HG02588 (cell line): Measurements from ENCODE around the gene CDH12.
"Not testable (repeated sequence)": the region's sequence is repeated elsewhere in the genome, so short reads cannot be mapped to it uniquely, and the experiment has no call there.

Source experiments
- ATAC-seq: cut with Tn5 transposase; IDR thresholded peaks from one replicate; pipeline ENCODE4 v1.9.1; 2021; ENCODE audit warnings: mild to moderate bottlenecking, moderate library complexity; ENCODE audit not compliant: unreplicated experiment

CDH12 gene

DNA sequence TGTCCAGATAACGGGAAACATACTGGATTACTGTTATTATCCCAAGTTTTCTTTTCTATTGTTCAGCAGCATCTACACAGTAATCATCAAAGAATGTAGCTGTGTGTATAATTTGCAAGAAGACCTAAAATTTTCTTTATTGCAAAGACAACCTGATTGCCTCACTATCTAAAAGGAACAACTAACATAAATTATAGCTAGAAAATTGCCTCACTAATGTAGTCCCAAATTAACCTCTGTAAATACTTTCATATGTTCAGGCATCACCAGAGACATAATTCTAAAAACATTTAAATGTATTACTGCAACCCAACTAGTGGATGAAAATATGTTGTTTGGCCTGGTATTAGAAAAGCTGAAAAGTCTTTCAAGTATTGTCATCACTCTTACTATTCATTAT is 275.4 kb downstream of the CDH12 start:
- no peak for ATAC-seq

DNA sequence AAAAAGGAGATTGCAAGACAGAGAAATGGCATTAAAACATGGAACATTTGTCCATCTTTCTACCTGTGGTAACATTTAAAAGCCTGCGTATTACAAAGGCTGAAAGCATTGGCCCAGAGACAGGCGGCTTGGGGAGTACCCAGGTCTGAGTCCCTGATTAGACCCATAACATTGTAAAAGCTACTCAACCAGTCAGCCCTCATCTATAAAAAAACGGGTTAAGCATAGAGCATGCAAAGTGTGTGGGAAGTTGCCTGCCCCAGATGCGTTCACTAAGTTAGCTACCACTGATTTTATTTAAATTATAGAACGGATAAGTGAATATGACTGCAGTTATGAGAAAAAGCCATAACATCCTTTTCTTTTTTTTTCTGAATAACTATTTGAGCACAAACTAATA is 276.1 kb downstream of the CDH12 start:
- ATAC-seq: no peak

DNA sequence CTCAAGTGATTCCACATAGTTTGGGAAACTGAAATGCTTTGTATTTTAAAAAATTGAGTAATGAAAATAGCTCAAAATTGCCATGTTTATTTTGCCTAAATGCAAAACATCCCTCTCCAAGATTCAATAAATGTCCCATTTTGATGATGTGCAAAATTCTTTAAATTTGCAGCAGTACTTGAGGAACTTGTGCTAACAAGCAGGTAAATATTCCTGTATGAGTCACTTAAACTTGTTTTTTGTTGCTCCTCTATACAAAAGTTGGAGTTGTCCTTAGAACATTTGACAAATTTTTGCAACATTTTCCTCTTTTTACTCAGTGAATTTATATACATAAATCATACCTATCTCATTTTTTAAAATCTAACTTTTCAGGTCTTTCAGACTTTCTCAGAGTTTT is 280.2 kb downstream of the CDH12 start:
- no peak for ATAC-seq

DNA sequence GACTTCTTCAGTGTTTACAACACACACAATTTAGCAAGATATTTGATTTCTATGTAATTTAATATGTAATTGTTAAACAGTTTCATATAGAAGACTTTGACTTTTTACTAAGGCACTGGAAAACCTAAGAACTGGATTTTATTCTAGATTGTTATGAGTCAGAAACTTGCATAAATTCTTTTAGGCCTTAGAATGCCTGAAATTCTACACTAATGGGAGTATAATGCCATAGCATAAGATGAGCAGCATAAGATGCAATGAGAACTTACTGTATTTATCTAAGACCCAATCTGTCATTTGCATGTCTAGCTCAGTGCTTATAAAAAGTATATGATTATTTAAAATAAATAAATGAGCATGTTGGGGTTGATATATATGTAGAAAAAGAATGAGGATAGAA is 285.2 kb downstream of the CDH12 start:
- no peak for ATAC-seq

DNA sequence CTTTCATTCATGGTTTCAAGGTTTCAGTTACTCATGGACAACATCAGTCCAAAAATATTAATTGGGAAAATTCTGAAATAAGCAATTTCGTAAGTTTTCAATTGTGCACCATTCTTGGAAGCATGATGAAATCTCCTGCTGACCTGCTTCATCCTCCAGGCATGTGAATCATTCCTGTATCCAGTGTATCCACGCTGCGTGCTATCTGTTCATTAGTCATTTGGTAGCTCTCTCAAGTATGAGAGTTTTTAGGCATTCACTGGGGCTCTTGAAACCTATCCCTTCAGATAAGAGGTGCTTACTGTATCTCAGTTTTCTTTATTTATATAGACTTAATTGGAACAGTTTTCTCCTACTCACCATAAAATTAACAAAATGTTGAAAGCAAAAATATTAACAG is 293.0 kb downstream of the CDH12 start:
- no peak for ATAC-seq

DNA sequence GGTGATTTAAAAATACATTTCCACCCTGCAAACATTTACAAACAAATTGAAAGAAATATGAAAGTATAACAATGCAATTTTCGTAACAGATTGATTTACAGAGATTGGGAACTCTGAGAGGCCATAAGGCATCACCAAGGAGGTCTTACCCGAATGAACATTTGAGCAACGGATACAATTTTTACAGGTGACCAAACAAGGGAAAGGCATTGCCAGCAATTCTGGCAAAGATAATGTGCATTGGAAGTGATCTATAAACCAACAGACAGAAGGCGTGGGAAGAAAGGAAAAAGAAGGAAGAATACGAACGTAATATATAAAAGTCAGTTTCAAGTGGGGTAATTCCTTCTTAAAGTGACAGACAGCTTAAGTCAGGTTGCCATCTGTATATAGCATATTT is 295.9 kb downstream of the CDH12 start:
- no peak for ATAC-seq

DNA sequence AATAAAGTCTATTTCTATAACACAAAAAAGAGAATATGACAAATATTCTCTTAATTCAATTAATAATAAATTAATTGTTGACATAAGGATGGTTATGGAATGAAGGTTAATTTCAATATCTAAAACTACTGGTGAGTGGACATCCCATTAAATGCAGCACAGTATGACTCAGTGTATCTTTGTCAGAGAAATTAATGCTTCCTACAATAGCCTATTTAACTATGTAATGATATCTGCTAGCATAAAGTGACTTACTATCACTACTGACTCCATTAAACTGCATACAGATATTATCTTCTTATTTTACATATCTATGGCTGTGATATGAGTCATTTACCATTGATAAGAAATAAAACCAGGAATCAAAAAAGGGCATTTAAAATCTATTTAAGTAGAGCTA is 298.7 kb downstream of the CDH12 start:
- ATAC-seq: no peak

DNA sequence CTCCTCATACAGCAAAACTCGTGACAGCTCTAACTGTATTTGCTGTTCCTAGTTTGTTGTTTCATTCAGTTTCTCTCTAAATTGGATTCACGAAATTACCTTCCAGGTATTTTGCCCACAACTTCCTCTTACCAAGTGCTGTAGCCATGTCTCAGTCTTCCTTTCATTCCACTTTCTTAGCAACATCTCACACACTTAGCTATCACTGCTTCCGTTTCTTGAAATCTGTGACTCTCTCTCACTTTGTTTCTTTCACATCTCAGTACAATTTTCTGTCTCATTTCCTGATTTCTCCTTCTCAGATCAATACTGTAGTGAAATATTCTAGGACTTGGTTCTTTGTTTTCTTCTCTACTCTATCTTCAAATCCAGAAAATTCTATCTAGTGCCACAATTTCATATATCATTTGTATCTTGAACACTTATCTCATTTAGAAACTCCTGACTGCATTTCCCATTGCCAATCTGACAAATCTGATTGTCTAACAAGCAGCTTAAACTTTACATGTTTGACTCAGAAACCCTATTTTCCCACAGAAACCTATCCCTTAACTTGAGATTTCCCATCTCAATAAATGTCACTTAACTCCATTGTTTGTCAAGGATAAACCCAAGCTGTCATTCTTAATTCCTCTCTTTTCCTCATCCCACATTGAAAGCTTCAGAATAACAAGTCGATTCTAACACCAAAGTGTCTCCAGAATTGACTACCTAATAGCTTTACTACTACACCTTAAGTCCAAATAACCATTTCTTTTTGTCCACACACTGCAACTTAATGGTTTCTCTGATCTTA is 303.1 kb downstream of the CDH12 start:
- no peak for ATAC-seq

DNA sequence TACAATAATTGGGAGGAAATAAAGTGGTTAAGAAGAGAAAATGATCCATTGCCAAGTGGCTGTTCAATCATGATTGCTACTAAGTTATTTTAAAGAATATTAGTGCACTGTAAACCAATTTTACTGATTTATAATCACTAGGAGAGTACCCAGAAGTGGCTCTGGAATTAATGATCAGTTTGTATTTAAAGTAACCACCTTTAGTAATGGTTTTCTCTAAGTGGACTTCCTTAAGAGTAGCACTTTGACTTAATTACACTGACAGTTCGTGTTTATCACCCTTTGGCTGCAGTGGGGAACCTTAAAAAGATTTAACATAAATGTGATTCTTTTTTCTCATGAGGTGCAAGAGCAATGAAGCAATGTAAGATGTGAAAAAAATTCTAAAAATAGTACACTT is 310.8 kb downstream of the CDH12 start:
- no peak for ATAC-seq

DNA sequence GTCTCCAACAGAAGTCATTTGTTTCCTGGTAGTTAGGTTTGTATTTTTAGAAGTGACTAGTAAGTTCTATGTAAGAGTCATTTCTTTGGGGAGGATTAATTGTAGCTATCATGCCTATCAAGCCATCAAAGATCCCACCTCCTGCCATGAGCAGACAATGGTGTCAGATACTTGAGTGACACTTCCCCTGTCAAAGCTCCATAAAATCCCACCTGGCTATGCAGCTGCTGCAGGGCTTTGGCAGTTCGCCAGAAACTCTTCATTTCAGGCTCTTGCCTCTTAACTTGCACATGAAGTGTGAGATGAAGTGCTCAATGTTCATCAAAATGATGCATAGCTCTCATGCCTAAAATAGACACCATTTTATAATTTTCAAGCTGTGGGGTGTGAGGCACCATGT is 312.1 kb downstream of the CDH12 start:
- no peak for ATAC-seq

DNA sequence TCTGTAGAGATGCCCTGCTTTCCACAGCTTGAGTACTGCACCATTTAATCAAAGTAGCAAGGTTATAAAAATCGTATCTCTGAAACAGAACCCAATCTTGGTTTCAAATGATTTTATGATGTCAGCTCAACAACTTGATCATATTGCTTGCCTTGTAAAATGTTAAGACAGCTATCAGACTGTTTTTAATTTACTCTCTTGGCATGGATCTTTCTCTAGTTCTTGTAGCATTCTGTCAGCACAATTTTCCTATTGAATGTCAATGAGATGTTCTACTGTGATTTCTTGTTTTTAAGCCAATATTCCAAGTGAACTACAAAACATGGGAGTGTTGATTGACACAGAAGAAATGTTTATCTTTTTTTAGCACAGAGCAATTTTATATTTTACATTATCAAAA is 313.4 kb downstream of the CDH12 start:
- ATAC-seq: no peak

DNA sequence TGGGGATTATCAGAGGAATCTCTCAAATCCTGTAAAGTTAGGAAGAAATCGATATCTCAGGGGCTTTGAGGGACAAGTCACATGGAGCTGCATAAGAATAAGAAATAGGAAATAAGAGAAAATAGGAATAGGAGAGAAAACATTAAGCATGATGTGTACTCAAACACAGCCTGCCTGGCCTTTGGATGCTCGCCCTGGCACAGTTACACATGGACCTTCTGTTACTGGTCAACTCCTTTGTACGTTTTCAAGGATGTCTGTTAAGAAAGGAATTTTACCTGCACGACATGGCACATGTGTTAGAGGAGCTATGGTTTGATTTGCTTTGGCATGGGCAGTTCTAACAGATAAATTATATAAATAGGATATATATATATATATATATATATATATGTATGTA is 321.2 kb downstream of the CDH12 start:
- no peak for ATAC-seq

DNA sequence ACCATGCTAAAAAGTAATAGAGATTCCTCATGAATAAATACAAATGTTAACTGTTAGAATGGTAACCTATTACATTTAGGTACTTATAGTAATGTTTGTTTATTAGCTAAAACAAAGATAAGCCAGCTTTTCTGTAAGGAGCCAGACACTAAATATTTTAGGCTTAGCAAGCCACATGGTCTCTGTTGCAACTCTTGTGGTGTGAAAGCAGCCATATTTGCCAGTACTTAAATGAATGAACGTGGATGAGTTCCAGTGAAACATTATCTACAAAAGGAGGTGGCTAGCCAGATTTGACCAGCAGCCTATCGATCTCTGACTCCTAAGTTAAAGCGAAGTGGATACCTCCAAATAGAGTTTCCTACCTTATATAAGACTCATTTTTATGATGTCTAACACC is 331.6 kb downstream of the CDH12 start:
- ATAC-seq: no peak

DNA sequence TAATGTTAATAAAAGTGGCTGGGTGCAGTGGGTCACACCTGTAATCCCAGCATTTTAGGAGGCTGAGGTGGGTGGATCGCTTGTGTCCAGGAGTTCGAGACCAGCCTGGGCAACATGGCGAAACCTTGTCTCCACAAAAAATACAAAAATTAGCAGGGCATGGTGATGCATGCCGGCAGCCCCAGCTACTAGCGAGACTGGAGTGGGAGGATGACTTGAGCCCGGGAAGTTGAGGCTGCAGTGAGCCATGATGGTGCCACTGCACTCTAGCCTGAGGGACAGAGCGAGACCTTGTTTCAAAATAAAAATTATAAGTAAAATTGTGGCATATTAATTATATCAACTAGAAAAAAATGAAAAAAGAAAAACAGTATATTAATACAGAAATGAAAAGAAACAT is 336.6 kb downstream of the CDH12 start:
- ATAC-seq: not testable (repeated sequence)

DNA sequence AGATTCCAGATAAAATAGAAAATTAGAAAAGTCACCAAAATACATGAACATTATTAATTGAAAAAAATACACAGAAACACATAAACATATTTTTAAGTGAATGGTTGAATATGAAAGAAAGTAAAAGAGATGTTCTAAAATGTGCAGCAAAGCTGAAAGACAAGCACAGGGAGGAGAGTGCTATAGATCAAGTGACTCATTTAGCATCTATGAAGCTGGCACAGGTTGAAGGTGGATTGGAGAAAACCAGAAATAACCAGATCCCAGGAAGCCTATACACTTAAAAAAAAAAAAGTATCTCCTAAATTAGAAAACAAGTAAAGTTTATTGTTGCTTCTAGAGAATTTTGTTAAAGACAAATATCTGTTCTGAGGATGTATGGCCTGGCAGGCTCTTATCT is 338.9 kb downstream of the CDH12 start:
- no peak for ATAC-seq

DNA sequence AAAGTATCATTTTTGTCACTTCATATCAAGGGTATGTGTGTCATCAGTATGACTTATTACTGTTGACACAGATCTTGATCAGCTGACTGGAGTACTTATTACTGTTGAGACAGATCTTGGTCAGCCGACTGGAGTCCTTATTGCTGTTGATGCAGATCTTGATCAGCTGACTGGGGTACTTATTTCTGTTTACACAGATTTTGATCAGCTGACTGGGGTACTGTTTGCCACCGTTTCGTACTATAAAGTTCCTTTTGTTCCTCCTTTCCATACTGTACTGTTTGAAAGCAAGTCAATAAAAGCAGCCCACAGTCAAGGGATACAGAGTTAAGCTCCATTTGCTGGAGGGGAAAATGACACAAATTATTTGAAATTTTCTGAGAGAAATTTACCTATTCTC is 347.3 kb downstream of the CDH12 start:
- no peak for ATAC-seq

DNA sequence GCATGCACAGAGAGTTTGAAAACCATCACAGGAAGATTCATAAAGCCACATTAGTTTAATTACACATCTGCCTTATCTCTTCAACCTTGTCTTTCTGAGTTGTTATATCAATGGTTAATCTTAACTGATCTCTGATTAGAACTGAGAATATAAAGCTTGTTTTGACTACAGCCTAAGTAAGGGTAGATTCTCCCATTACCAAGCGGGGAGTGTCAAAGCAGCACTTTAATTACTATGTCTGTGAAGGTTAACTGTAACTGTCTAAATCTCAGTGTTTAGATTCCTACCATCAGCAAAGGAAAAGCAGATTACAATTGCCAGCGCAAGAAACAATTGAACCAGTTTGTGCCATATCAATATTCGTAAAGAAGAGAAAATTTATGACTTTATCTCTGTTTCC is 348.7 kb downstream of the CDH12 start:
- ATAC-seq: no peak

DNA sequence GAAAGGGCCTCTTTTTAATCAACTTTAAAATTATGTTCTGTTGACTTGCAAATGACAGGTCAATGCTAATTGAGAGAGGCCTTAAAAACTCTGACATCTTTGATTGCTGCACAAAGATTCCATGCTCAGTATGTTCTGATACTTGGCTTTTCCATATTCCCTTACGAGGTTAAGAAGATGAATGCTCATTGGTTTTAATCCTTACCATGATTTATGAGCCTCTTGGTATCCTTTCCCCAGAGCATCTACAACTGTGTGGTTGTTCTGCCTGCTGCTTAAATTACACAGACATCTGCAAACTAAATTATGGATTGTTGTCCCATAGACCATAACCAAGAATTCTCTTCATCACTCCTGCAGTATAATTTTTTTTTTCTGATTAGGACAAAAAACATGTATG is 352.6 kb downstream of the CDH12 start:
- ATAC-seq: no peak

DNA sequence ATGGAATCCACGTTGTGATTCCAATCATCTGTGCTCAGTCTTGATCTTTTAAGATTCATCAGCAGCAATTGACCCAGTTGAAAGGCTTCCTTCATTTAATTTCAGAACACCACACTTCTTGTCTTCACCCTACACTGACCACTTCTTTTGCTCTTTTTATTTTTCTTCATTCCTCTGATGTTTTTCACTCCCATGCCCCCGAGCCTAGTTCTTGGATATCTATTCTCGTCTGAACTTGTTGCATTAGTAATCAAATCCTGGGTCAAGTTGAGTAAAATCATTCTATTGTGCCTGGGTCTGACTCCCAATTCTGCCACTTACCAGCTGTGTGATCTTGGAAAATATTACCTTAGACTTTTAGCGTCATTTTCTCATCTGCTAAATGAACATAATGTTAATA is 356.5 kb downstream of the CDH12 start:
- ATAC-seq: no peak

DNA sequence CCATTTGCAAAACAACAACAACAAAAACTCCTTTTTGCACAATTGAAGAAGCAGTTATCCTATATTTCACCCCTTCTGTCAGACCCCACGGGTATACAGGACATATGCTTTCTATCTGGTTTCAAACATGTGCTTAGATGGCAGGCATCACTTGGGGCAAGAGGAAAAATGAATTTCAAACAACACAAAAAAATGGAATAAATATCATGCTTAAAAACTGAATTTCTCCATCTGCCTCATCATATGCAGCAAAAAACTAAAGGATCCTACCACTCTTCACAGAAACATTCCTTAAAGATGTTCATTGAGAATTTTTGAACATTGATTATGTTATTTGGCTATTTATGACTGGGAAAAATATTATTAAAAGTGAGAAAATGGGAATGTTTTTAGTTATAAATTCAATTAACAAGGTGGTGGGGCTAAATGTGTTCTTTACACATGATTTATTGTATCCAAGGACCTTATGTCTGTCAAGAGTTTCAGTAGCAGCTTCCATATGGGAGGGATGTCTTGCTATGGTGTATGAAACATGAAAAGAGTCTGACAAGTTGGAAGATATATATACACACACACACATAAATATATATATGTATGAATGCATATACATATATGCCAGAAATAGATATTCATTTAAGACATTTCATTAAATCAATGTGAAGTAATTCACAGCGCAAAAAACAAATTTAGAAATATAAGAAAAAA is 358.0 kb downstream of the CDH12 start:
- ATAC-seq: no peak

DNA sequence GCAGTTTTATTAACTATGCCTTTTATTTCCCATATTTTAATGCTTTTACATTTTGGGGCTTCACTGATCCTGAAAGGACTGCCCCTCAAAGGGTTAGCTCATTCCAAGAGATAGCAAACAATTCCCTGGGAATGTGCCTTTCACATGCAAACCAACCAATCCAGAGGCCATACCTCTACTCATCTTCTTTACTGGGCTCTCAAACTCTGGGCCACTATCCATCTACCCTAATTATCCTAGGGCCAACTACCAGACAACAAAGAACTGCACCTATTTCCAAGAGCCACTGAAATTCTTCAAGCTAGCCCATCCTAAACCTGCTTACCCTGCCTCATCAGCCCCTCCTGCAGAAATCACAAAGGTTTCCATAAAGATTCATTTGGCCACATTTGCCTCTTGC is 364.7 kb downstream of the CDH12 start:
- ATAC-seq: no peak

DNA sequence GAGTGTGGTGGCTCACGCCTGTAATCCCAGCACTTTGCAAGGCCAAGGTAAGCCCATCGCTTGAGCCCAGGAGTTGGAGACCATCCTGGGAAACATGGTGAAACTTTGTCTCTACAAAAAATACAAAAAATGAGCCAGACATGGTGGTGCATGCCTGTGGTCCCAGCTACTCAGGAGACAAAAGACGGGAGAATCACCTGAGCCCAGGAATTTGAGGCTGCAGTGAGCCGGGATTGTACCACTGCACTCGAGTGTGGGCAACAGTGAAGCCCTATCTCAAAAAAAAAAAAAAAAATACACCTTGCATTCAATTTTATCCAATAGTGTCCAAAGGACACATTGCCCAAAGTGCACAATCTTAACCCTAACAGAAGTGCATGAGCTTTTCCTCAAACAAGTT is 372.8 kb downstream of the CDH12 start:
- no peak for ATAC-seq

DNA sequence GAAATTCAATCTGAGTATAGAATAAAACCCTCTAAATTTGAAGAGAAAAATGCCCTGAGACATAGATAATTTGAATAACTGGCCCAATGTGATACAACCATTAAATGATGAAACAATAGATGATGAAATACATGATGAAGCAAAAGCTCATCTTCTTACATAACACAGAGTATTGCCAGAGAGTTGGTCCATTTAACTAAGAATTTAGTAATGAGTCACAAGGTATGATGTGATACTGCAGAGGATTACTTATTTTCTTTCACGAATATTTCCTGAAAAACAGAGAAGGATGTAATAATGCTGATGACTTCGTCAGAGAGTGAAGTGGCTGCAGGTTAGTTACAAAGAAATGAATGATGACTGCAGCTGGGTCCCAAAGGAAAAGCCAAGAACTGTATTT is 379.3 kb downstream of the CDH12 start:
- ATAC-seq: no peak
